Bronchial epithelial cell (primary cell): Measurements from ENCODE around the gene ANKS4B. TPM values are rescaled to one million over a fixed set of nuclear protein-coding genes. Genes with fewer than 3 reads are reported as not detected.

Experiments
- DNase-seq: peaks from one replicate; pipeline ENCODE4 v3.0.0-alpha.2; 2010; ENCODE audit warnings: low read depth
- FAIRE-seq: peaks from 2 replicates; lab custom pipeline; 2011; peaks lifted over from hg19 to GRCh38; lab: Jason Lieb, UNC
- H3K27me3 ChIP-seq: 2 replicates; pipeline ENCODE4 v1.5.1; 2011; ENCODE audit warnings: low read length; ENCODE audit not compliant: control insufficient read depth, insufficient read depth
- H3K36me3 ChIP-seq: 2 replicates; pipeline ENCODE4 v1.5.1; 2011; ENCODE audit warnings: low read length; ENCODE audit not compliant: control insufficient read depth, insufficient read depth
- H3K4me3 ChIP-seq: 2 replicates; pipeline ENCODE4 v1.5.1; 2011; ENCODE audit warnings: mild to moderate bottlenecking, low read depth, low read length, control low read depth
- CTCF ChIP-seq: IDR thresholded peaks from 2 replicates; pipeline ENCODE4 v1.5.1; 2011; ENCODE audit warnings: mild to moderate bottlenecking, moderate library complexity, low read length, control low read depth, inconsistent platforms; ENCODE audit not compliant: insufficient read depth, severe bottlenecking
- total RNA-seq: library from RNA; depleted of rRNA; stranded (reverse); fragments of >200 nt; gene quantifications from 2 replicates; pipeline ENCODE4 v1.2.1, GENCODE V29; 2014

The ANKS4B gene
- total RNA-seq, 1 donor from 2014 or later, result not detected

- FAIRE-seq (no peak), DNase-seq (no peak)
- no peaks in the 10 kb centered on the region for H3K36me3 ChIP-seq
- H3K4me3 ChIP-seq, result no peak overlapping the region
- no peak for TF ChIP-seq CTCF
- H3K27me3 ChIP-seq, result peaks cover 2% of the 10 kb centered on the region
Measured at GRCh38 chr16:21226749-21227148, 6.8 kb upstream of the ANKS4B start.

GRCh38 chr16:21227866-21228265 lies 5.6 kb upstream of the ANKS4B start:
- H3K27me3 ChIP-seq, result peaks cover 2% of the 10 kb centered on the region
- H3K4me3 ChIP-seq, result no peak overlapping the region
- no peaks in the 10 kb centered on the region for H3K36me3 ChIP-seq
- no peak for TF ChIP-seq CTCF
- DNase-seq (no peak), FAIRE-seq (no peak)

- Histone ChIP-seq H3K27me3 (peaks cover 2% of the 10 kb centered on the region), H3K36me3 (no peaks in the 10 kb centered on the region), H3K4me3 (no peak overlapping the region)
- TF ChIP-seq CTCF, result no peak
- no peak for DNase-seq
- no peak for FAIRE-seq
Measured at GRCh38 chr16:21228361-21228872, 5.1 kb upstream of the ANKS4B start.

GRCh38 chr16:21233045-21233520 lies 416 bp upstream of the ANKS4B start:
- H3K27me3 ChIP-seq, result peaks cover 4% of the 10 kb centered on the region
- TF ChIP-seq CTCF, result no peak
- no peak for FAIRE-seq

GRCh38 chr16:21235199-21235585 lies 1.7 kb downstream of the ANKS4B start:
- no peak for FAIRE-seq
- H3K27me3 ChIP-seq, result peaks cover 4% of the 10 kb centered on the region

More at GRCh38 chr16:21233045-21233520, 416 bp upstream of the ANKS4B start:
- Histone ChIP-seq H3K4me3 (no peak overlapping the region), H3K36me3 (no peaks in the 10 kb centered on the region)
- no peak for DNase-seq

More at GRCh38 chr16:21235199-21235585, 1.7 kb downstream of the ANKS4B start:
- no peak overlapping the region for H3K4me3 ChIP-seq
- DNase-seq, result no peak
- TF ChIP-seq CTCF, result no peak
- no peaks in the 10 kb centered on the region for H3K36me3 ChIP-seq
